Coronary artery (tissue), 2 donors: ENCODE data around the gene SLCO3A1.
A peak's percentile ranks its signal among the peaks of the same experiment; 100 is the strongest.

Source experiments
- DNase-seq: peaks from one replicate; pipeline ENCODE4 v3.0.0-alpha.2; 2017; ENCODE audit warnings: low spot score
- H3K27ac ChIP-seq, 2 donors: fragments of 200-600 bp; sonication (generic); one replicate each; pipeline ENCODE4 v1.5.1; 2016 to 2019
- H3K4me3 ChIP-seq: fragments of 200-600 bp; sonication (generic); 2 replicates; pipeline ENCODE4 v1.5.1; 2016; ENCODE audit warnings: mild to moderate bottlenecking, moderate library complexity
- TF ChIP-seq, protein P1 (sequence below): fragments of 200-600 bp; sonication (generic); IDR thresholded peaks from one replicate; pipeline ENCODE4 v1.5.1; 2019; ENCODE audit warnings: antibody characterized with exemption

The SLCO3A1 gene

DNA sequence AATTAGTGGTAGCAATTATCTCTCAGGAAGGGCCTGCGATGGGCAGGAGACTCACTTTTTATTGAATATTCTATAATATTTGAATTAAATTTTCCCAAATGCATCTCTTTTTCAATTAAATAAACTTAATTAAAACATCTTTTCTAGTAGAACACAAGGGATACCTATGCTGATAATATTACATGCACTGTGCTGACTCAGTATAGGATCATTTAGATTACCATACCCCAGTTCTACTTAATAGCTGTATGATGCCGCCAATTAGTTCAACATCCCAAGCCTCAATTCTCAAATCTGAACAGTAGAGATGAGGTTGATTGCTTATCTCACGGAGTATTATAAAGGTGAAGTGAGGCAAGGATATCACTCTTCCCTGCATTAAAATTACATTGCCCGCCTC lies 149.2 kb downstream of the SLCO3A1 start:
- TF ChIP-seq, protein P1, sequence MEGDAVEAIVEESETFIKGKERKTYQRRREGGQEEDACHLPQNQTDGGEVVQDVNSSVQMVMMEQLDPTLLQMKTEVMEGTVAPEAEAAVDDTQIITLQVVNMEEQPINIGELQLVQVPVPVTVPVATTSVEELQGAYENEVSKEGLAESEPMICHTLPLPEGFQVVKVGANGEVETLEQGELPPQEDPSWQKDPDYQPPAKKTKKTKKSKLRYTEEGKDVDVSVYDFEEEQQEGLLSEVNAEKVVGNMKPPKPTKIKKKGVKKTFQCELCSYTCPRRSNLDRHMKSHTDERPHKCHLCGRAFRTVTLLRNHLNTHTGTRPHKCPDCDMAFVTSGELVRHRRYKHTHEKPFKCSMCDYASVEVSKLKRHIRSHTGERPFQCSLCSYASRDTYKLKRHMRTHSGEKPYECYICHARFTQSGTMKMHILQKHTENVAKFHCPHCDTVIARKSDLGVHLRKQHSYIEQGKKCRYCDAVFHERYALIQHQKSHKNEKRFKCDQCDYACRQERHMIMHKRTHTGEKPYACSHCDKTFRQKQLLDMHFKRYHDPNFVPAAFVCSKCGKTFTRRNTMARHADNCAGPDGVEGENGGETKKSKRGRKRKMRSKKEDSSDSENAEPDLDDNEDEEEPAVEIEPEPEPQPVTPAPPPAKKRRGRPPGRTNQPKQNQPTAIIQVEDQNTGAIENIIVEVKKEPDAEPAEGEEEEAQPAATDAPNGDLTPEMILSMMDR = no peak
- H3K4me3 ChIP-seq = no peak overlapping the region
- no peak for DNase-seq
- no peak overlapping the region for H3K27ac ChIP-seq

GRCh38 chr15:92003515-92004067 lies 150.1 kb downstream of the SLCO3A1 start:
- no peak overlapping the region for H3K27ac ChIP-seq
- H3K4me3 ChIP-seq = no peak overlapping the region
- TF ChIP-seq, protein P1 = no peak
- no peak for DNase-seq

- no peak for DNase-seq
- TF ChIP-seq, protein P1 = no peak
- no peak overlapping the region for H3K4me3 ChIP-seq
- no peak overlapping the region for H3K27ac ChIP-seq
Observed at GRCh38 chr15:92005154-92005553, 151.6 kb downstream of the SLCO3A1 start.

GRCh38 chr15:92006186-92007028 lies 152.9 kb downstream of the SLCO3A1 start:
- TF ChIP-seq, protein P1 = no peak
- Histone ChIP-seq H3K27ac (no peak overlapping the region), H3K4me3 (no peak overlapping the region)
- no peak for DNase-seq

DNA sequence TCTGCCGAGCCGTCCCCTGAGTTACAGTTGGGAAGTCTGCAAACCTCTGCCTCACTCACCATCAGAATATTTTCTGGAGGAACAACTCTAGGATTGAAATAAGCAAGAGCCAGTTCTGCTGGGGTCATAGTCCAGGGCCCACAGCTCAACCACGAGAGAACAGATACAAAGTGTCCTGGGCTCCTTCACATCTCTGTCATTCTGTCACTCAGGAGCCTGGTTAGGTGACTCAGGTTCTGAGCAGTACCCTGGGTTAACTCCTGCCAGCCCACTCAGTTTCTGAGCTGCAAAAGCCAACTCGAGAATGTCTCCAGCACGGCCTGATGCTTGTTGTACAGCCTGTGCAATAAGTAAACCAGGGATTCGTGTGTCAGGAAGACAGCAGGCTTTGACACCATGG lies 155.7 kb downstream of the SLCO3A1 start:
- no peak overlapping the region for H3K4me3 ChIP-seq
- H3K27ac ChIP-seq = peak overlapping the region; percentile 2 to 6
- TF ChIP-seq, protein P1 = no peak
- DNase-seq = no peak

GRCh38 chr15:92011611-92012367 lies 158.3 kb downstream of the SLCO3A1 start:
- TF ChIP-seq, protein P1 = no peak
- Histone ChIP-seq H3K4me3 (peak overlapping the region; percentile 54), H3K27ac (peak overlapping the region; percentile 38 to 69)
- no peak for DNase-seq
